Stimulated activated CD8-positive, alpha-beta memory T cell treated with anti-CD3 and anti-CD28 coated beads, Interleukin-7, amount 100 ng/mL, for 4 hours (primary cell): ENCODE measurements around the gene SLC6A3.
"Not testable (repeated sequence)": the region's sequence is repeated elsewhere in the genome, so short reads cannot be mapped to it uniquely, and the experiment has no call there.

Experiments used
- DNase-seq, 2 donors: peaks; one replicate each; pipeline ENCODE4 v3.0.0-alpha.2; 2020; ENCODE audit warnings: low read depth in 2 of 2

SLC6A3 gene

DNA sequence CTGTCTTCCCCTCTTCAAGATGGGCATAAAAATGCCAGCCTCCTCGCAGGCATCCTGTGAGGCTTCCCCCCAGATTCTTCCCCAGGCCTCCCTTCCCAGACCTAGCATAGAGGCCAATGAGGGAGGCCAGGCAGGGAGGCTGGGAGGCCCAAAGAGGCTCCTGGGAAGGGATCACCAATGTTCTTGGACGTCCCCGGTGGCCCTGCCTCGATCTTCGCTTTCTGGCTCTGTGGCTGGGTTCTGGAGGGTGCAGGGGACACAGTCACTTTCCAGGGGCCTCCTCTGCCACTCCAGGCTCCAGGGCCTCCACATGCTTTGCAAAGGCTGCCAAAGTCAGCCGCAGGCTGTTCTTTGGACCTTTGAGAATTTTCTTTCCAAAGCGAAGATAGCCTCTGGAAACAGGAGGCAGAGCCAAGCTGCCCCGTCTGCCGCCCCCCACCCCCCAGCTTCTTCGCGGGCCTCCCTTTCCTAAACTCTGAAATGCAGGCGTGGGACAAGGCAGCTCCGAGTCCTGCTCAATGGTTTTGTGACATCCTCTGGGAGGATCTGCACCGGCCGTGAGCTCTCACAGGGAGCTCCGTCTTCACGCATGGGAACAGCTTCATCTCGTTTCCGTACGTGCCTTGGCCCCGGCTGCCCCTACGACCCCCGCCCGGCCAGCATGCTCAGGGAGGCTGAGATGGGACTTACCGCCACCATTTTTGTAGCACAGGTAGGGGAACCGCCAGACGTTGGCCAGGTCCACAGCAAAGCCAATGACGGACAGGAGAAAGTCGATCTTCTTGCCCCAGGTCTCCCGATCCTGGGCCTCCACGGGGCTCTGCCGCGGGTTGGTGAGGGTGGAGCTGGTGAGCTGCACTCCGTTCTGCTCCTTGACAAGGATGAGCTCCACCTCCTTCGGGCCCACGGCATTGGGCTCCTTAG lies 2.8 kb downstream of the SLC6A3 start:
- DNase-seq, result no peak

DNA sequence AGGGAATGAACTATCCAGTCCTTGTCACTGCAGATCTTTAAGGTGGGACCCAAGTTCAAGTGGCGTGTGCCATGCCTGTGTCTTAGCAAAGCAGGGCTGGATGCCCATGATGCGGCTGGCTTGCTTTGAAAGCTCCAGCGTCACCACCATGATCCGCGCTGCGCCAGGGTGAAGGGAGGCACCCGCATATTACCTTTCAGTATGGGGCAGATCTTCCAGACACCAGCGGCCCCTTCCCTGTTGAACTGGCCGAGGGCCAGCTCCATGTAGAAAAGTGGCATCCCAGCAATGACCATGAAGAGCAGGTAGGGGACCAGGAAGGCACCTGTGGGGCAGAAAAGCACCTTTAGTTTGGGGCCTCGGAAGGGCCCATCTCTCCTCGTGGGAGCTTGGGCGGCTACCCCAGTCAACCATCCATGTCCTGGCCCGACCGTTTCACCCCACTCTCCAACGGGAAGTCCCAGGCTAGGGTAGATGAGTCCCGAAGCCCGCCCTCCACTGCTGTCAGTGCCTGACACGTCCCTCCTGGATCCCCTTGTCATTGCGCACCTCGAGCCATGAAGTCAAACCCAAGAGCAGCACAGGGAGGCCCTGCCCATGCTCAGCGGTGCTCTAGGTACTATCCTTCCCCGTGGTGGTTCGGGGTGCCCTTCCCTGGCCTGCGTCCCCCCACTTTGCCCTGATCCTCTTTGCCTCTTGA lies 3.9 kb downstream of the SLC6A3 start:
- DNase-seq, result no peak

DNA sequence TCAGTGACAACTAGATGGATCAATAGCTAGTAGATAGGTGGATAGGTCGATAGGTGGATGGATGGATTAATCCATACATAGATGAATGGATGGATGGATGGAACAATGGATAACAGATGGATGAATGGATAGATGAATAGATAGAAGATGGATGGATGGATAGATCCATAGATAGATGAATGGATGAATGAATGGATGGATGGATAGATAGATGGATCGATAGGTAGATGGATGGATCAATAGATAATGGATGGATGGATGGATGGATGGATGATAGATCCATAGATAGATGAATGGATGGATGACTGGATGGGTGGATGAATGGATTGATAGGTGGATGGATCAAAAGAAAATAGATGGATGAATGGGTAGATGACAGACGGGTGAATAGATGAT lies 5.1 kb downstream of the SLC6A3 start:
- no peak for DNase-seq

DNA sequence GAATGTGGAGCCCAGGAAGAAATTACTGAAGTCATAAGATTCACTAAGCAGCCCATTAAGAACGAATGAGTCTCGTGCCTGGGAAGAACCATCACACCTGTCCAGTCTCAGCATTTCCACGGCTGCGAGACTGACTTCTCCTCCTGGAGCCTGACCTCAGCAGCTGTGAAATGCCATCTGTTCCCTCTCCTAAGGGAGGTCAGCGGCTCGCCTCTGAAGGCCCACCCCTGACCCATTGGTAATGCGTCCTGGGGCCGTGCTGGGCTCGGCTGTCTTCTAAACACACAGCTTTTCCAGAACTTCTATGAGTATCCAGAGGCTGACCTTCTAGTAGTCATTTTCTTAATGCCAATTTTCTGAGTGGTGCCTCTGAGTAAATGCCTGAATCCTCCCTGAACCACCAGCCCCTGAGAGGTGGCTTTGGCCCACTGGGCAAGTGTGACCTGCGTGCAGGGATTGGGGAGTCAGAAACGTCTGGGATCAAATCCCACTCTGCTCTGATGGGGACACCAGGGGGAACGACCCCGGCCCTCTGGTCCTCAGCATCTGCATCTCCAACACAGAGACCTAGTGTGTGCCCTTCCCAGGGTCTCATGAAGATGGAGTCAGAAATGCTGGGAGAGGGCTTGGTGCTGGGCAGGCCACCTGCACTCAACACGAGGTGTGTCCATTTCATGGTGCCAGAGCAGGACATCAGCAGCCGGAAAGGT lies 5.7 kb downstream of the SLC6A3 start:
- no peak for DNase-seq

DNA sequence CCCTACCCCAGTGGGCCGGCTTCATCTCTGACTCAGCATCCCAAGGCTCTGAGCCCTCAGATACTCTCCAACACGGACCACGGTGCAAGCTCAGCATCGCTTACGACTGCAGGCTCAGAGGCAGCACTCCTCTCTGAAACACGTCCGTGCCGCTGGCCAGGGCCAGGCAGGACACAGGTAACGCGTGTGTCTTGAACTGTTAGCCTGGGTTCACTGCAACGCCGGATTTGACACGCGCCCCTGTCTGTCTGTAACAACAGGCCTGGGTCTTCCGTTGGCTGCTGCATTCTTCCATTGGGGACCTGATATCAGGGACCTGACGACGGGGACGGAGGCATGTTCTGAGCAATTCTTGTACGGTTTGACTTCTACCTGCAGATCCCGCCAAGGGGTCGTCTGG lies 6.4 kb downstream of the SLC6A3 start:
- no peak for DNase-seq

DNA sequence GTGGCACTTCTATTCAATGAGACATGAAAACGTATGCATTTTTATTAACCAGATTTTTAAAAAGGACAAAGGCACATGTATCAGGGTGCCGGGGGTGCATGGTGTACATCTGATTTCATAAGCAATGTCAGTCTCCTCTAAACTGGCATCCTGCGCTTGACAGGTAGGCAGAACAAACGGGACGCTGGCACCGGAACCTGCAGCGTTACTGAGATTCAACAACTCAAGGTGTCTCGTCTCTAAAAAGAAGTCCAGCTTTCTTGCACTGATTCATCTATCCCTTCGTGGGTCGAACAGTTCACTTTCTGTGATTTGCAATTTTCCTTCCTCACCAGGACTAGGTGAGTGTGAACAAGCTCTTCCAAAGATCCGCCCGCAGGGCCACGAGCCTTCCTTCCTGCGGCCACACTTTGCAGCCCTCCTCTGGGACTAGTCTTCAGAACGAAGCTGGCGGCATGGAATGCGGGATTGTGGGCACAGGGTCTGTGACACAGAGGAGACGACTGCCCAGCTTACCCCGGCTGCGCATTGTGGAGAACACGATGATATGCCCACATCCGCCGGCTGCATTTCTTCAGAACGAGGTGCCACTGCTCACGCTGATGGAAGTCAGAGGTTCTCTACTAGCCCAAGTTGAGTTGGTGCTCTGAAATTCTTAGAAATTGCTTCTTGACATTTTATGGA lies 7.2 kb downstream of the SLC6A3 start:
- no peak for DNase-seq

DNA sequence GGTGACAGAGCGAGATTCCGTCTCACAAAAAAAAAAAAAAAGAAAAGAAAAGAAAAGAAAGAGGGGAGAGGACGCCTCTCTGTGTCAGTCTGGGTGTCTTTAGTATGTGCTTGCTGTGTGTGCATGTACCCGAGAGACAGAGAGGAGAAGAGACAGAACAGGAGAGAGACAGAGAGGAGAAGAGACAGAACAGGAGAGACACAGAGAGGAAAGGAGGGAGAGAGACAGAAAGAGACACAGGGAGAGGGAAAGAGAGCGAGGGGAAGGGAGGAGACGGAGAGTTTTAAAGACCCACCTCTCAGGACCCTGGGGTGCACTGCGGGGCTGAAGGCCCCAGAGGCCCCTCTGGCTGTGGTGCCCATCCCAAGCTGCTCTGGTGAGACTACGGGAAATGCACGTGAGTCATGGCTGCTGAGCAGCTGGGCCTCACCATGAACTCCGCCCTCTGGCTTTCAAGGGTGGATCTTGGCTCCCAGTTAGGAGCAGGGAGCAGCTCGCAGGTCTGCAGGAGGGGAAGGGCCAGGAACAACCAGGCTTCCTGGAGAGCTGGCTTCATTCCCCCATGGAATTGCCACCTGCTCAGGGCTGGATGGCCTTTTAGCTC lies 7.9 kb downstream of the SLC6A3 start:
- DNase-seq, result no peak

DNA sequence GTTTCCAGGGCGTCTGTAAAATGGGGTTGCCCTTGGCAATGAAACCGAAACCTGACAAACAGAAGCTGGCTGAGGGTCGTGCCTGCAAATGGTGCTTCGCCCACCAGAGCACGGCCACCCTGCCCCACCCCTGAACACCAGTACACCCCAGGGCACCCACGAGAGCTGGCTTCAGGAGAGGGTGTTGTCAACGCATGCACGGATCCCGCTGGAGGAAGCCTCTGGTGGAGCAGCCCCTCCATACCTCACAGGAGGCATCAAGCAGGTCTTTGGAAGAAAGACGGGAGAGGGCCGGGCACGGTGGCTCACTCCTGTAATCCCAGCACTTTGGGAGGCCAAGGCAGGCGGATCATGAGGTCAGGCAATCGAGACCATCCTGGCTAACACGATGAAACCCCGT lies 8.6 kb downstream of the SLC6A3 start:
- DNase-seq, result no peak

DNA sequence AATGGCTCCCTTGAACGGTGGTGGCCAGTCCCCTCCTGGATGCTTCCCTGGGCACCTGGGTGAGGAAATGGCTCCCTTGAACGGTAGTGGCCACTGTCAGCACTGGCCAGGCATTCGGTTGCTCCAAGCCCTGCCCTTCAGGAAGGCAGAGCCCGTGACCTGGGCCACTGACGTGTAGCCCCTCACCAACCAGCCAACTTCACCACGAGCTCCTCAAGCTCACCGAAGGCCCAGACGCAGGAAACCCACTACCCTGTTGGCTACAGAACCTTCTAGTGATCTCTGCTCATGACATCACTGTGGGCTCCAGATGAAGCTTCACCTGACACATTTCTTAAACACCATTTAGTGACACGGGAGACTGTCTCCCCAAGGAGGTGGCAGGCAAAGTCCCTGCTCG lies 9.2 kb downstream of the SLC6A3 start:
- no peak for DNase-seq

DNA sequence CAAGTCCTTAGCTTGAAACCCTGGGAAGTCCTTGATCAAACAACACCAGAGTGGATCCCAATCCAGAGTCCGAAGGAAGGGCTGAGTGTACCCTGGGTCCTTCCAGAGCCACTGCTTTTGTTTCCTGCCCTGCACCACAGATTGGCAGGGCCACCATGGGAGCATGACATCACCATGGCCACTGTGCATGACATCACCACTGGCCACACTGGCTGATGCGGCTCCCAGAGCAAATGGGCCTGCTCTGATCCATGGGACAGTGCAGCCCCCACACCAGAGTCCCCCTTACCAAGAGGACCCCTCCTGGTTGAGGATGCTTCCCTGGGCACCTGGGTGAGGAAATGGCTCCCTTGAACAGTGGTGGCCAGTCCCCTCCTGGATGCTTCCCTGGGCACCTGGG lies 9.9 kb downstream of the SLC6A3 start:
- no peak for DNase-seq

DNA sequence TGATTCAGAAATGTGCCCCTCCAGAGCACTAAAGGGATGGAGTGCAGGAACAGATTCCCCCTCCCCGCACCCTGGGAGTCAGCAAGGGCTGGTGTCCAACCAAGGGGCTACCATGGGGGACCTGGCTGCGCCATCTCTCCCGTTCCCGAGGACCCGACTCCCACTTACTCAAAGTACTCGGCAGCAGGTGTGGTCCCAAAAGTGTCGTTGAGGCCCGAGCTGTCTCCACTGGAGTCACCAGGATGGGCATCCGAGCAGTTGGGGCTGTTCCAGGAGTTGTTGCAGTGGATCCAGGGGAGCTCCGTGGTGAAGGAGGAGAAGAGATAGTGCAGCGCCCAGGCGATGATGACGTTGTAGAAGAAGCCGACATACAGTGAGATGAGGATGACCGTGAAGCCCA lies 12.9 kb downstream of the SLC6A3 start:
- DNase-seq, result no peak

DNA sequence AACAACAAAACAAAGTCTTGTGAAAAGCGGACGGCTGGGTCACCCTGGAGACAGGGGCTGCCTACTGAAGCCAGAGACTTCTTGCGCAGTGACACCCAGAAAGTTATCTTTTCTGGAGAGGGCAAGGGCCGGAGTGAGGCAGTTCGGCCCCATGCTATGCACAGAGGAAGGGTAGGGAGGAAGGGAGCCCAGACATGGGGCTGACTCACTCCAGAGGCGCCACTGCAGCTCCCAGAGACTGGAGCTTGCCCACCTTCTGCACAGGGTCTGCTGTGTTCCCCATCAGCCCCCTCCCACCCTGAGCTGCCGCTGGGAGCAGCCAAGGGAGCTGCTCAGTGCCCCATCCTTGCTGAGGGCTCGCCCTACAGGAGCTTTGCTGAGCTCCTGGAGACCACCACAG lies 13.3 kb downstream of the SLC6A3 start:
- no peak for DNase-seq

DNA sequence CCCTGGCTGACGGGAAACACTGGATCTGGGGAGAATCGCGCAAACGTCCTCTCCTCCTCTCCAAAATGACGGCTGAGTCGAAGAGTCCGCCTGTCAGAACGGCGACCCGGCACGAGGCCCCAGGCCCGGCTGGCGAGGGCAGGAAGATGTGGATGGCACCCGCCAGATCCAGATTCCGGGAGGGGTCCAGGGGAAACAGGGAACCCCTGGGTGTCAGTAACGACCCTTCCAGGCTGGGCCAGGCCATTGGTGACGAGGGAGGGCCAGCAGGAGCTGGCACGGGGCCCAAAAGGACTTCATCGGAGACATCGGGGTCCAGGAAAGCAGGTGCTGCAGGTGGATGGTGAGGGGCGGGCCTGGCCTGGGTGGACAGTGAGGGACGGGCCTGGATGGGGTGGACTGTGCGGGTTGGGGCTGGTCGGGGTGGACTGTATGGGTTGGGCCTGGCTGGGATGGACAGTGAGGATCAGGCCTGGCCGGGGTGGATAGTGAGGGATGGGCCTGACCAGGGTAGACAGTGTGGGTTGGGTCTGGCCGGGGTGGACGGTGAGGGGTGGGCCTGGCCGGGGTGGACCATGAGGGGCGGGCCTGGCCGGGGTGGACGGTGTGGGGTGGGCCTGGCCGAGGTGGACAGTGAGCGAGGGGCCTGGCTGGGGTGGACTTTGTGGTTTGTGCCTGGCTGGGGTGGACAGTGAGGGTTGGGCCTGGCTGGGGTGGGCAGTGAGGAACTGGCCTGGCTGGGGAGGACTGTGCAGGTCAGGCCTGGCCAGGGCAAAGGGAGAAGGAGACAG lies 14.0 kb downstream of the SLC6A3 start:
- DNase-seq, result no peak

DNA sequence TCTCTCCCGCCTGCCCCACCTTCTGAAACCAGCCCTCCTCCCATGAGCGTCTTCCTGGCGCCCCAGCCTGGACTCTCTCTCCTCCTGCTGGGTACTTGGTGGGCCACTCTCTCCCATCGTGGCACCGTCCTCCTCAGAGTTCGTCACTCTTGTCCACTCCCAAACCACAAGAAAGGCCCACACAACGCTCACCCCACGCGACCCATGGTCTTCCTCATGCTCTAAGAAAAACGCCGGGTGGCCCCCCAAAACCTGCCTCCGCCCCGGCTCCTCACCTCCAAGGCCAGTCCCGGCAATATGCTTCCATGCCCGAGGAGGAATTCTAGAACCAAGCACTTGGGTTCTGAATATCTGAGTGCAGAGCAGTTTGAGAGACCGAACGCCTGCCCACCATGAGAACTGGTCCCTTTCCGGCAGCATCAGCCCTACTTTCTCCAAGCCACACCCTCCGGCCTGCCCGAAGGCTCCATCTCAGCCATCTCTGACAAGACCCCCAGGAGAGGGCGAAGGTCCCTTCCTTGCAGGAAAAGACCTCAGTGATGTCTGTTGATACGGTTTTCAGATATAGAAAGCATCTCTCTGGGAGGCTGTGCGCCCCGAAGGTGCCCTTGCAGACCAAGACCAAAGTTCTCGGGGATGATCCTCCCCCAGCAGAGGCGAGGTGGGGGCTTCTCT lies 15.0 kb downstream of the SLC6A3 start:
- no peak for DNase-seq

DNA sequence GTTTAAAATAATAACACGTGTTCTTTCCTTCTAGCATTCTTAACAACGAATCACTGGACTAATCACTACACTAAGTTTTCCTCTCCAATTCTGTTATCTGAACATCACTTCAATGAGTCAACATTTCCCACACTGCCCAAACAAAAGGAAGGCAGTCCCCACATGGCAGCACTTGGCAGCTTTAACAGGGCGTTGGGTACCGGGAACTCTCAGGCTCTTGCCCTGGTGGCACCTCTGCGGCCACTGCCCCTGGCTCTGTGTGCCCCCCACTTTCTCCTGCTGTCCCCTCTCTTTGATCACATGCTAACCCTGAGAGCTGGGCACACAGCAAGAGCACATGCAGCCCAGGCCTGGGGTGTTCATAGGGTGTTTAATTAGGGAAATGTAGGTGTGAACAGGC lies 15.7 kb downstream of the SLC6A3 start:
- no peak for DNase-seq

DNA sequence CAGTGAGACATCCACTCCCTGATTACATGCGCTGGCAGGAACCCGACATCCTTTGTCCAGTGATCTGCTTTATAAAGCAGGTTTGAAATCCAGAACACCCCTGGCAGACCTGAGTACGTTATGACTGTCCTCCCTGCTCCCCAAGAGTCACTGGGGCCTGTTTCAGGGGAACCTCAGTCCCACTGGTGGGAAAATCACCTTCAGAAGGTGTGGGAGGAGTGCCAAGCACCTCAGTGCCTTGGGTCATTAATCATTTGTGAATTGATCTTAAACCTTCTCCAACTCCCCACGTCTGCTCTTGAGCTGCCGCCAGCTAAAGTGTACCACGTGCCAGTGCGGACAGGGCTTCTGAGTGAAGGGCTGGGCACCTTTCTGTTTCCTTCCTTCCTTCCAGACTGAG lies 16.2 kb downstream of the SLC6A3 start:
- DNase-seq, result no peak

DNA sequence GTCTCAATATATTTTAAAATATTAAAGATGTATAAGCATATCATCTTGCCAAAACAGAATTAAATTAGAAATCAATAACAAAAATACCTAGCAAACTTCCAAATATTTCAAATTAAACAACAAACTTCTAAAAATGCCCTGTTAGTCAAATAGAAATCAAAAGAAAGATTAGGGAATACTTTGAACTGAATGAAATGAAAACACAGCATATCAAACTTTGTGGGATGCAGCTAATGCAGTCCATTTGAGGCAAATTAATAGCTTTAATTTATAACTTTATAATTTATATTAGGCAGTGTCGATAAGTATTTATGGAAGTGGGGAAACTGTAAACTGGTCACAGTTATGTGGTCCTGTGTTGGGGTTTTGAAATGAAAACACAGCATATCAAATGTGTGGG lies 17.1 kb downstream of the SLC6A3 start:
- DNase-seq, result no peak

DNA sequence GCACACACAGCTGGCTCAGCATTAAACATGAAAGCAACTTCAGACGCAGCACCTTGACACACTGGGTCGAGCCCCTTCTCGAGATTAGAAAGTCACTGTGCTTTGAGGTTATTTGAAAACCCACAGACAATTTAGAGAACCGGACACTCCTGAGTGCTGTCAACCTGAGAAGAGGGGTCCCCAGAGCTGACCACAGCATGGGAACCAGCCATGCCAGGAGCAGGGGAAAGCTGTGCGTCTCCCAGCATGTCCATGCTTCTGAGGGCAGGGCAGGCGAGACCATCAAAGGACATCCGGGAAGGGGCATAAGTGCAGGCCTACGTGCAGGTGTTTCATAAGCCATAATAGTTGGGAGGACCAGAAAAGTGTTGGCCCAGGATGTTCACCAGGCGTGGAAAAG lies 20.5 kb downstream of the SLC6A3 start:
- DNase-seq, result no peak

DNA sequence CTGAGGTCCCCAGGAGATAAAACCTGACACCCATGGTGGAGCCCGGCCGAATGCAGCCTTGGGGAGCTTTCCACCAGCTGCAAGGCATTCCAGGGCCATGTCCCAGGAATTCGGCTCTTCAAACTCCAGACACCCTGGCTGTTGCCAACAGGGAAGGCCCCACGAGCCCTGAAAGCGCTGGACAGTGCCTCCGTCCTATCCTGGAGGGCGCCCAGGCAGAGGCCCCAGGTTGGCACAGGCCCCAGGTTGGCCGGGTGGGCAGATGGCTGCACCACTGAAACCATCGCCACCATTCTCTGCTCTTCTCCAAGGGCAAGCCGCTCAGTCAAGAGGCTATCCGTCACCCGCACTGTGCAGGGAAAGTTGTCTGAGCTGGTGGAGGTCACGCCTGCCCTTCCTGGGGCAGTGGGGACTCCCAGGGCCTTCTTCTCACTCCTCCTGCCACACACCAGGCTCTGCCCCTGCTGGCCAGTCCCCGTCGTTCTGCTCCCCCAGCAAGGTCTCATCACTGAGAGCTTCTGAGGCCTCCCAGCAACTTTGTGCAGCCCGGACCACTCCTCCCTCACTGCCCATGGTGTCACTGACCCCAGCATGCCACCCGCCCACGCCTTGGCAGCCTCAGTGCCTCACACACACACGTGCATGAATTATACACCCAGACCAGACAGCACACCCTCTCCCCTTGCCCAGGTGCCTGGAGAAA lies 21.2 kb downstream of the SLC6A3 start:
- no peak for DNase-seq

DNA sequence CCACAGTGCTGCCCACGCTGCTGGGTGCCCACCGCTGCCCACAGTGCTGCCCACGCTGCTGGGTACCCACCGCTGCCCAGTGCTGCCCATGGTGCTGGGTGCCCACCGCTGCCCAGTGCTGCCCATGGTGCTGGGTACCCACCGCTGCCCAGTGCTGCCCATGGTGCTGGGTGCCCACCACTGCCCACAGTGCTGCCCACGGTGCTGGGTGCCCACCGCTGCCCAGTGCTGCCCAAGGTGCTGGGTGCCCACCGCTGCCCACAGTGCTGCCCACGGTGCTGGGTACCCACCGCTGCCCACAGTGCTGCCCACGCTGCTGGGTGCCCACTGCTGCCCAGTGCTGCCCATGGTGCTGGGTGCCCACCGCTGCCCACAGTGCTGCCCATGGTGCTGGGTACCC lies 22.7 kb downstream of the SLC6A3 start:
- not testable (repeated sequence) for DNase-seq
